IMR-90 (cell line): ENCODE measurements around the gene IL20RA. TPM values are rescaled to one million over a fixed set of nuclear protein-coding genes. Genes with fewer than 3 reads are reported as not detected.

Source experiments
- ATAC-seq: fragments of 200-7000 bp; cut with Tn5 transposase; 2 replicates; pipeline ENCODE4 v1.9.1; 2020; ENCODE audit warnings: low read depth, mild to moderate bottlenecking, moderate library complexity
- Bru-seq: library from RNA; stranded (reverse); fragments of 400-500 nt; gene quantifications from one replicate; lab custom pipeline; 2021; lab: Mats Ljungman, UMichigan
- BruChase-seq, 2 experiments: library from RNA; stranded (reverse); fragments of 400-500 nt; gene quantifications; one replicate each; lab custom pipeline; 2021; lab: Mats Ljungman, UMichigan
- BruUV-seq: library from RNA; stranded (reverse); fragments of 400-500 nt; replicated peaks from 2 replicates; lab custom pipeline; 2021; lab: Mats Ljungman, UMichigan
- CTCF ChIA-PET: fragments of 300-600 bp; formaldehyde crosslinking; extraction: SDS; loops from one replicate; lab custom pipeline; 2021; ENCODE audit warnings: antibody characterized with exemption; lab: Yijun Ruan, JAX
- POLR2A ChIA-PET: fragments of 300-600 bp; sonication (Branson Sonifier 250); formaldehyde crosslinking; loops from one replicate; lab custom pipeline; 2022; ENCODE audit warnings: antibody characterized with exemption; ENCODE audit not compliant: unreplicated experiment; lab: Charles Lee
- DNase-seq: peaks from one replicate; pipeline ENCODE4 v3.0.0; 2013
- H2AFZ ChIP-seq: replicated peaks from 2 replicates; pipeline ENCODE3; 2013; ENCODE audit warnings: low read length, mild to moderate bottlenecking; ENCODE audit not compliant: poor library complexity
- H2AK5ac ChIP-seq: 2 replicates; pipeline ENCODE4 v1.6.1; 2013; ENCODE audit warnings: low read depth, low read length, inconsistent platforms
- H2AK9ac ChIP-seq: replicated peaks from 2 replicates; pipeline ENCODE3; 2013; ENCODE audit warnings: mild to moderate bottlenecking, low read depth, low read length, moderate library complexity; ENCODE audit not compliant: poor library complexity
- H2BK120ac ChIP-seq: 2 replicates; pipeline ENCODE4 v1.6.1; 2013; ENCODE audit warnings: low read depth, low read length, inconsistent platforms
- H2BK15ac ChIP-seq: 3 replicates; pipeline ENCODE4 v1.6.1; 2013; ENCODE audit warnings: low read depth, low read length, inconsistent platforms
- H2BK20ac ChIP-seq: 2 replicates; pipeline ENCODE4 v1.6.1; 2013; ENCODE audit warnings: low read depth, mild to moderate bottlenecking, inconsistent platforms, low read length, moderate library complexity
- H2BK5ac ChIP-seq: 2 replicates; pipeline ENCODE4 v1.6.1; 2013; ENCODE audit warnings: mild to moderate bottlenecking, low read depth, low read length, inconsistent platforms; ENCODE audit not compliant: poor library complexity, severe bottlenecking
- H3K14ac ChIP-seq: replicated peaks from 2 replicates; pipeline ENCODE4 v1.6.1; 2013; ENCODE audit warnings: low read depth, low read length, inconsistent platforms
- H3K18ac ChIP-seq: 2 replicates; pipeline ENCODE4 v1.6.1; 2013; ENCODE audit warnings: low read depth, low read length, control low read depth
- H3K23ac ChIP-seq: 2 replicates; pipeline ENCODE4 v1.6.1; 2013; ENCODE audit warnings: low read depth, low read length, inconsistent platforms
- H3K27ac ChIP-seq: 2 replicates; pipeline ENCODE4 v1.5.1; 2013; ENCODE audit warnings: mild to moderate bottlenecking, control low read depth, low read length; ENCODE audit not compliant: insufficient read depth
- H3K27me3 ChIP-seq: 2 replicates; pipeline ENCODE4 v1.6.1; 2013; ENCODE audit warnings: low read length; ENCODE audit not compliant: control insufficient read depth, insufficient read depth
- H3K36me3 ChIP-seq: 2 replicates; pipeline ENCODE4 v1.6.1; 2013; ENCODE audit warnings: low read length, mixed read lengths; ENCODE audit not compliant: control insufficient read depth, insufficient read depth
- H3K4ac ChIP-seq: 2 replicates; pipeline ENCODE4 v1.6.1; 2013; ENCODE audit warnings: low read depth, low read length, inconsistent platforms
- H3K4me1 ChIP-seq: 2 replicates; pipeline ENCODE4 v1.6.1; 2013; ENCODE audit warnings: low read length, mixed read lengths; ENCODE audit not compliant: control insufficient read depth, insufficient read depth
- H3K4me2 ChIP-seq: 2 replicates; pipeline ENCODE4 v1.6.1; 2013; ENCODE audit warnings: low read depth, mild to moderate bottlenecking, control low read depth, low read length, moderate library complexity
- H3K4me3 ChIP-seq: 2 replicates; pipeline ENCODE4 v1.5.1; 2013; ENCODE audit warnings: low read depth, mild to moderate bottlenecking, control low read depth, low read length, moderate library complexity; ENCODE audit not compliant: insufficient read depth
- H3K56ac ChIP-seq: 2 replicates; pipeline ENCODE4 v1.6.1; 2013; ENCODE audit warnings: low read length, inconsistent platforms; ENCODE audit not compliant: insufficient read depth; ENCODE audit errors: extremely low read depth
- H3K79me1 ChIP-seq, 2 experiments: 2 replicates each; pipeline ENCODE4 v1.6.1; 2013; ENCODE audit warnings: low read length in 2 of 2, inconsistent platforms in 1 of 2, low read depth in 1 of 2
- H3K9ac ChIP-seq: 2 replicates; pipeline ENCODE4 v1.6.1; 2013; ENCODE audit warnings: low read depth, low read length, control low read depth
- H3K9me1 ChIP-seq: 2 replicates; pipeline ENCODE4 v1.6.1; 2013; ENCODE audit warnings: low read length, inconsistent platforms; ENCODE audit not compliant: insufficient read depth
- H3K9me3 ChIP-seq: 2 replicates; pipeline ENCODE4 v1.6.1; 2013; ENCODE audit warnings: low read length; ENCODE audit not compliant: control insufficient read depth, insufficient read depth
- H4K20me1 ChIP-seq: 2 replicates; pipeline ENCODE4 v1.6.1; 2013; ENCODE audit warnings: low read length, inconsistent platforms; ENCODE audit not compliant: insufficient read depth
- H4K5ac ChIP-seq: 2 replicates; pipeline ENCODE4 v1.6.1; 2013; ENCODE audit warnings: mild to moderate bottlenecking, low read depth, low read length, control low read depth
- H4K8ac ChIP-seq, 2 experiments: 2 replicates each; pipeline ENCODE4 v1.6.1; 2013; ENCODE audit warnings: low read depth in 2 of 2, low read length in 2 of 2, control low read depth in 1 of 2, inconsistent platforms in 1 of 2
- H4K91ac ChIP-seq: 2 replicates; pipeline ENCODE4 v1.6.1; 2013; ENCODE audit warnings: low read depth, low read length, inconsistent platforms; ENCODE audit not compliant: insufficient read depth
- CHD1 ChIP-seq: IDR thresholded peaks from 2 replicates; pipeline ENCODE4 v1.6.1; 2012; ENCODE audit warnings: low read depth, low read length, improper control_type of control experiment
- CTCF ChIP-seq: conservative IDR thresholded peaks from 2 replicates; pipeline ENCODE4 v1.5.1; 2012; ENCODE audit warnings: mild to moderate bottlenecking, low read depth, low read length, improper control_type of control experiment
- MAFK ChIP-seq: IDR thresholded peaks from 2 replicates; pipeline ENCODE4 v1.6.1; 2012; ENCODE audit warnings: low read depth, low read length, improper control_type of control experiment
- MAZ ChIP-seq: IDR thresholded peaks from 2 replicates; pipeline ENCODE4 v1.6.1; 2012; ENCODE audit warnings: low read depth, mild to moderate bottlenecking, low read length, improper control_type of control experiment, moderate library complexity, borderline replicate concordance
- MXI1 ChIP-seq: IDR thresholded peaks from 2 replicates; pipeline ENCODE4 v1.6.1; 2012; ENCODE audit warnings: low read depth, mild to moderate bottlenecking, low read length, moderate library complexity, borderline replicate concordance
- RAD21 ChIP-seq: IDR thresholded peaks from 2 replicates; pipeline ENCODE4 v1.6.1; 2012; ENCODE audit warnings: low read length, improper control_type of control experiment
- RFX5 ChIP-seq: IDR thresholded peaks from 2 replicates; pipeline ENCODE4 v1.8.0; 2012; ENCODE audit warnings: low read depth, mild to moderate bottlenecking, low read length, moderate library complexity
- USF2 ChIP-seq: fragments of 150-350 bp; IDR thresholded peaks from 2 replicates; pipeline ENCODE4 v1.6.1; 2017; ENCODE audit warnings: mild to moderate bottlenecking, antibody characterized with exemption, low read length, low read depth
- WGBS, 2 experiments: methylation state at CpG; one replicate each; pipeline versions ENCODE4 v1.1.5 to v1.1.7; 2013; ENCODE audit warnings: missing lambda C conversion rate in 2 of 2; ENCODE audit not compliant: insufficient read length in 1 of 2; ENCODE audit errors: extremely low coverage in 2 of 2; 5-methylcytosine and 5-hydroxymethylcytosine counted together
- dilution Hi-C: fragments of 300-500 bp; cut with HindIII; formaldehyde crosslinking; loops from one replicate; pipeline ENCODE4 v1.14.3; 2018; ENCODE audit warnings: low sequenced_read_pairs; ENCODE audit not compliant: unreplicated experiment
- in situ Hi-C: fragments of 300-500 bp; cut with MboI; formaldehyde crosslinking; loops from 3 replicates; pipeline ENCODE4 v1.14.3; 2019; ENCODE audit warnings: low sequenced_read_pairs, inconsistent platforms, mixed read lengths
- intact Hi-C: fragments of 100-400 bp; cut with micrococcal nuclease; formaldehyde crosslinking; loops from 2 replicates; pipeline ENCODE4 v1.10.0; 2022
- long read RNA-seq: library from polyadenylated mRNA; unstranded; transcript quantifications from one replicate; pipeline ENCODE4 v2.0.0, GENCODE V29; 2021; ENCODE audit not compliant: unreplicated experiment
- polyA plus RNA-seq, 3 experiments: library from polyadenylated mRNA; depleted of rRNA; stranded (reverse); fragments of >200 nt; gene quantifications; 2 replicates each; pipeline ENCODE4 v1.2.3, GENCODE V29; 2012; ENCODE audit warnings: low replicate concordance in 1 of 3
- total RNA-seq: library from RNA; depleted of rRNA; stranded (reverse); fragments of >200 nt; gene quantifications from 2 replicates; pipeline ENCODE4 v1.2.3, GENCODE V29; 2012; rRNA removed

IL20RA gene
- under 0.01 TPM in 1 of 2 replicates, not detected in the other for total RNA-seq
- 0.02 TPM in 1 of 2 replicates, not detected in the other for polyA plus RNA-seq (2012; rRNA removed)
- not detected in 2 replicates for polyA plus RNA-seq (2012; cell fraction: cytosol; rRNA removed)
- polyA plus RNA-seq (2012; cell fraction: nucleus; rRNA removed; ENCODE audit: low replicate concordance): 0.05 TPM in 1 of 2 replicates, not detected in the other
- percentile 6 among the genes with signal in this experiment for Bru-seq, nascent RNA
- percentile 7 among the genes with signal in this experiment for BruChase-seq, experiment 1, labeled RNA remaining after a 6-hour chase
- BruChase-seq, experiment 2, labeled RNA remaining after a 2-hour chase: percentile 2 among the genes with signal in this experiment
- long read RNA-seq: 0 reads

- Histone ChIP-seq H3K4ac (no peak within 1 kb of the TSS), H3K9ac (peak within 1 kb of the TSS; percentile 69), H3K14ac (no peak within 1 kb of the TSS), H2AFZ (peak within 1 kb of the TSS; percentile 89), H2BK15ac (no peak within 1 kb of the TSS), H2BK120ac (no peak within 1 kb of the TSS), H3K27ac (no peak within 1 kb of the TSS), H3K4me2 (peak within 1 kb of the TSS; percentile 95), H3K56ac (no peak within 1 kb of the TSS), H3K23ac (no peak within 1 kb of the TSS), H3K36me3 (no peaks in the 10 kb centered on the region), H3K18ac (no peak within 1 kb of the TSS), H3K9me1 (no peaks in the 10 kb centered on the region), H2AK5ac (no peak within 1 kb of the TSS), H4K91ac (no peak within 1 kb of the TSS), H4K8ac (no peak within 1 kb of the TSS), H3K79me1 (no peaks in the 10 kb centered on the region), H4K20me1 (no peaks in the 10 kb centered on the region), H2BK20ac (no peak within 1 kb of the TSS), H2AK9ac (no peak within 1 kb of the TSS), H3K4me3 (peak within 1 kb of the TSS; percentile 94), H4K5ac (no peak within 1 kb of the TSS), H3K27me3 (peaks cover 41% of the 10 kb centered on the region), H3K4me1 (no peaks in the 10 kb centered on the region), H2BK5ac (no peak within 1 kb of the TSS), H3K9me3 (no peaks in the 10 kb centered on the region)
- no TSS peak for BruUV-seq
- 21% methylated on average over 34 of the region's 83 CpGs; no CpG with 5 or more reads in 1 of the 2 experiments for WGBS, 2 experiments
- intact Hi-C loops (loop anchor here (5.0 kb wide), 1 partner anchor 652 kb away; no protein-coding TSS in a partner anchor), dilution Hi-C loops (no loop called here), in situ Hi-C loops (no loop called here)
- POLR2A ChIA-PET: no interaction called here
- DNase-seq (no peak), ATAC-seq (peak; percentile 73)
- TF ChIP-seq MAZ: no peak
- TF ChIP-seq MAFK: no peak
- TF ChIP-seq CTCF: no peak
- no peak for TF ChIP-seq CHD1
- TF ChIP-seq RFX5: no peak
- no peak for TF ChIP-seq USF2
- no peak for TF ChIP-seq RAD21
- TF ChIP-seq MXI1: no peak
- CTCF ChIA-PET: no interaction called here
These were observed at the start of gene IL20RA for GRCh38 chr6:137044366-137045221. TSS of gene IL20RA (minus strand) at chr6:137044965. CDS start at chr6:137044728, 237 bp downstream.
